ENCODE measurements around the gene ZDHHC11B. TPM values are rescaled to one million over a fixed set of nuclear protein-coding genes. Genes with fewer than 3 reads are reported as not detected.
"Not testable (repeated sequence)": the region's sequence is repeated elsewhere in the genome, so short reads cannot be mapped to it uniquely, and the experiment has no call there.

The ZDHHC11B gene
- polyA plus RNA-seq, 4 donors: 2.2 to 18.8 (median 9.5) TPM

- H3K4me3 ChIP-seq (ENCODE audit: low read depth in 1 of 3, low read length in 3 of 3); DNase-seq; H3K27me3 ChIP-seq (ENCODE audit: control insufficient read depth in 3 of 3, insufficient read depth in 3 of 3, low read length in 3 of 3); H3K27ac ChIP-seq (ENCODE audit: low read depth in 1 of 3, low read length in 2 of 3); FAIRE-seq; H3K36me3 ChIP-seq (ENCODE audit: control insufficient read depth in 3 of 3, insufficient read depth in 2 of 3, low read depth in 1 of 3, low read length in 3 of 3); H3K4me1 ChIP-seq (ENCODE audit: control insufficient read depth in 3 of 3, insufficient read depth in 2 of 3, low read depth in 1 of 3, low read length in 2 of 3): not testable (repeated sequence)
- H3K9me3 ChIP-seq (ENCODE audit: control insufficient read depth in 2 of 2, insufficient read depth in 1 of 2, low read depth in 1 of 2, low read length in 1 of 2): peaks cover 0 to 13% of the 10 kb centered on the region in 2 donors
- 40 to 82% (median 76%) methylated on average over 1 of the region's 1 CpG for WGBS, 3 donors
Observed at GRCh38 chr5:795873-796272, 11.3 kb upstream of the ZDHHC11B start.

GRCh38 chr5:794948-795347 lies 10.4 kb upstream of the ZDHHC11B start:
- not testable (repeated sequence) for H3K4me3 ChIP-seq (ENCODE audit: low read depth in 1 of 3, low read length in 3 of 3); H3K36me3 ChIP-seq (ENCODE audit: control insufficient read depth in 3 of 3, insufficient read depth in 2 of 3, low read depth in 1 of 3, low read length in 3 of 3); H3K4me1 ChIP-seq (ENCODE audit: control insufficient read depth in 3 of 3, insufficient read depth in 2 of 3, low read depth in 1 of 3, low read length in 2 of 3); H3K27ac ChIP-seq (ENCODE audit: low read depth in 1 of 3, low read length in 2 of 3); H3K27me3 ChIP-seq (ENCODE audit: control insufficient read depth in 3 of 3, insufficient read depth in 3 of 3, low read length in 3 of 3); FAIRE-seq; DNase-seq
- 69 to 86% (median 82%) methylated on average over 1 of the region's 1 CpG for WGBS, 3 donors
- peaks cover 0 to 13% of the 10 kb centered on the region in 2 donors for H3K9me3 ChIP-seq (ENCODE audit: control insufficient read depth in 2 of 2, insufficient read depth in 1 of 2, low read depth in 1 of 2, low read length in 1 of 2)

- H3K27me3 ChIP-seq (ENCODE audit: control insufficient read depth in 3 of 3, insufficient read depth in 3 of 3, low read length in 3 of 3); H3K4me1 ChIP-seq (ENCODE audit: control insufficient read depth in 3 of 3, insufficient read depth in 2 of 3, low read depth in 1 of 3, low read length in 2 of 3); H3K27ac ChIP-seq (ENCODE audit: low read depth in 1 of 3, low read length in 2 of 3); H3K4me3 ChIP-seq (ENCODE audit: low read depth in 1 of 3, low read length in 3 of 3); H3K36me3 ChIP-seq (ENCODE audit: control insufficient read depth in 3 of 3, insufficient read depth in 2 of 3, low read depth in 1 of 3, low read length in 3 of 3); FAIRE-seq; DNase-seq: not testable (repeated sequence)
- WGBS, 3 donors: 89 to 93% (median 90%) methylated on average over 5 to 10 of the region's 10 CpGs
- H3K9me3 ChIP-seq (ENCODE audit: control insufficient read depth in 2 of 2, insufficient read depth in 1 of 2, low read depth in 1 of 2, low read length in 1 of 2): peaks cover 0 to 25% of the 10 kb centered on the region in 2 donors
Observed at GRCh38 chr5:788703-789102, 4.2 kb upstream of the ZDHHC11B start.

- H3K27me3 ChIP-seq (ENCODE audit: control insufficient read depth in 3 of 3, insufficient read depth in 3 of 3, low read length in 3 of 3); H3K27ac ChIP-seq (ENCODE audit: low read depth in 1 of 3, low read length in 2 of 3); H3K4me3 ChIP-seq (ENCODE audit: low read depth in 1 of 3, low read length in 3 of 3); FAIRE-seq; DNase-seq; H3K36me3 ChIP-seq (ENCODE audit: control insufficient read depth in 3 of 3, insufficient read depth in 2 of 3, low read depth in 1 of 3, low read length in 3 of 3); H3K4me1 ChIP-seq (ENCODE audit: control insufficient read depth in 3 of 3, insufficient read depth in 2 of 3, low read depth in 1 of 3, low read length in 2 of 3): not testable (repeated sequence)
- WGBS, 3 donors: 85 to 91% (median 86%) methylated on average over 4 to 6 of the region's 6 CpGs
- peaks cover 0 to 22% of the 10 kb centered on the region in 2 donors for H3K9me3 ChIP-seq (ENCODE audit: control insufficient read depth in 2 of 2, insufficient read depth in 1 of 2, low read depth in 1 of 2, low read length in 1 of 2)
Observed at GRCh38 chr5:787857-788233, 3.3 kb upstream of the ZDHHC11B start.

- not testable (repeated sequence) for H3K4me3 ChIP-seq (ENCODE audit: low read depth in 1 of 3, low read length in 3 of 3); H3K27me3 ChIP-seq (ENCODE audit: control insufficient read depth in 3 of 3, insufficient read depth in 3 of 3, low read length in 3 of 3); H3K4me1 ChIP-seq (ENCODE audit: control insufficient read depth in 3 of 3, insufficient read depth in 2 of 3, low read depth in 1 of 3, low read length in 2 of 3); FAIRE-seq; H3K27ac ChIP-seq (ENCODE audit: low read depth in 1 of 3, low read length in 2 of 3); DNase-seq; H3K36me3 ChIP-seq (ENCODE audit: control insufficient read depth in 3 of 3, insufficient read depth in 2 of 3, low read depth in 1 of 3, low read length in 3 of 3)
- H3K9me3 ChIP-seq (ENCODE audit: control insufficient read depth in 2 of 2, insufficient read depth in 1 of 2, low read depth in 1 of 2, low read length in 1 of 2): peaks cover 0 to 22% of the 10 kb centered on the region in 2 donors
- 93 to 97% (median 94%) methylated on average over 7 to 14 of the region's 18 CpGs for WGBS, 3 donors
Observed at GRCh38 chr5:787224-787856, 2.8 kb upstream of the ZDHHC11B start.

GRCh38 chr5:785181-785705 lies 714 bp upstream of the ZDHHC11B start:
- not testable (repeated sequence) for H3K36me3 ChIP-seq (ENCODE audit: control insufficient read depth in 3 of 3, insufficient read depth in 2 of 3, low read depth in 1 of 3, low read length in 3 of 3); H3K27me3 ChIP-seq (ENCODE audit: control insufficient read depth in 3 of 3, insufficient read depth in 3 of 3, low read length in 3 of 3); H3K27ac ChIP-seq (ENCODE audit: low read depth in 1 of 3, low read length in 2 of 3); FAIRE-seq; H3K4me1 ChIP-seq (ENCODE audit: control insufficient read depth in 3 of 3, insufficient read depth in 2 of 3, low read depth in 1 of 3, low read length in 2 of 3)
- peak in 1 of 2 donors; percentile 46 for DNase-seq
- Histone ChIP-seq H3K9me3 (ENCODE audit: control insufficient read depth in 2 of 2, insufficient read depth in 1 of 2, low read depth in 1 of 2, low read length in 1 of 2) (peaks cover 0 to 22% of the 10 kb centered on the region in 2 donors), H3K4me3 (ENCODE audit: low read depth in 1 of 3, low read length in 3 of 3) (peak overlapping the region; percentile 36 to 75 (median 46))
- WGBS, 3 donors: 0 to 2% (median 1%) methylated on average over 7 to 41 of the region's 43 CpGs

- WGBS, 3 donors: 0 to 1% methylated on average over 38 to 43 of the region's 43 CpGs; no CpG with 5 or more reads in 1 of the 3 donors
- DNase-seq: peak in 1 of 2 donors; percentile 82
- FAIRE-seq; H3K27me3 ChIP-seq (ENCODE audit: control insufficient read depth in 3 of 3, insufficient read depth in 3 of 3, low read length in 3 of 3); H3K4me1 ChIP-seq (ENCODE audit: control insufficient read depth in 3 of 3, insufficient read depth in 2 of 3, low read depth in 1 of 3, low read length in 2 of 3); H3K36me3 ChIP-seq (ENCODE audit: control insufficient read depth in 3 of 3, insufficient read depth in 2 of 3, low read depth in 1 of 3, low read length in 3 of 3): not testable (repeated sequence)
- Histone ChIP-seq H3K9me3 (ENCODE audit: control insufficient read depth in 2 of 2, insufficient read depth in 1 of 2, low read depth in 1 of 2, low read length in 1 of 2) (peaks cover 0 to 16% of the 10 kb centered on the region in 2 donors), H3K27ac (ENCODE audit: low read depth in 1 of 3, low read length in 2 of 3) (peak overlapping the region; percentile 13 to 65 (median 43)), H3K4me3 (ENCODE audit: low read depth in 1 of 3, low read length in 3 of 3) (peak overlapping the region; percentile 36 to 75 (median 74))
Observed at GRCh38 chr5:783881-784427, 575 bp downstream of the ZDHHC11B start.

- peak overlapping the region in 2 of 3 donors; percentile 74 to 75 for H3K4me3 ChIP-seq (ENCODE audit: low read depth in 1 of 3, low read length in 3 of 3)
- H3K27ac ChIP-seq (ENCODE audit: low read depth in 1 of 3, low read length in 2 of 3); H3K9me3 ChIP-seq (ENCODE audit: control insufficient read depth in 2 of 2, insufficient read depth in 1 of 2, low read depth in 1 of 2, low read length in 1 of 2); H3K27me3 ChIP-seq (ENCODE audit: control insufficient read depth in 3 of 3, insufficient read depth in 3 of 3, low read length in 3 of 3); H3K36me3 ChIP-seq (ENCODE audit: control insufficient read depth in 3 of 3, insufficient read depth in 2 of 3, low read depth in 1 of 3, low read length in 3 of 3); H3K4me1 ChIP-seq (ENCODE audit: control insufficient read depth in 3 of 3, insufficient read depth in 2 of 3, low read depth in 1 of 3, low read length in 2 of 3); DNase-seq; FAIRE-seq: not testable (repeated sequence)
- 2 to 4% (median 3%) methylated on average over 19 to 30 of the region's 31 CpGs for WGBS, 3 donors
Observed at GRCh38 chr5:783049-783802, 1.3 kb downstream of the ZDHHC11B start.
